Osteocyte (in vitro differentiated cells): ENCODE results near the gene SLC43A3. TPM values are rescaled to one million over a fixed set of nuclear protein-coding genes. Genes with fewer than 3 reads are reported as not detected.

Source experiments
- DNase-seq: peaks from one replicate; pipeline ENCODE4 v3.0.0; 2021; ENCODE audit warnings: mixed read lengths; ENCODE audit not compliant: unreplicated experiment; ENCODE audit errors: extremely low spot score
- H3K27ac Mint-ChIP-seq: one replicate; pipeline ENCODE4 v1.8.0; 2021; ENCODE audit warnings: mild to moderate bottlenecking, mixed read lengths; ENCODE audit not compliant: unreplicated experiment
- H3K27me3 Mint-ChIP-seq: one replicate; pipeline ENCODE4 v1.8.0; 2021; ENCODE audit warnings: mixed read lengths; ENCODE audit not compliant: unreplicated experiment
- H3K36me3 Mint-ChIP-seq: one replicate; pipeline ENCODE4 v1.8.0; 2021; ENCODE audit warnings: mixed read lengths; ENCODE audit not compliant: unreplicated experiment
- H3K4me1 Mint-ChIP-seq: one replicate; pipeline ENCODE4 v1.8.0; 2021; ENCODE audit warnings: mixed read lengths; ENCODE audit not compliant: unreplicated experiment
- H3K4me3 Mint-ChIP-seq: one replicate; pipeline ENCODE4 v1.8.0; 2021; ENCODE audit warnings: mild to moderate bottlenecking, moderate library complexity, mixed read lengths; ENCODE audit not compliant: unreplicated experiment
- H3K9me3 Mint-ChIP-seq: one replicate; pipeline ENCODE4 v1.8.0; 2021; ENCODE audit warnings: mixed read lengths; ENCODE audit not compliant: unreplicated experiment
- CTCF ChIP-seq: fragments of 200-600 bp; sonication (generic); IDR thresholded peaks from 2 replicates; pipeline ENCODE4 v1.5.0; 2021; ENCODE audit warnings: antibody characterized with exemption, mild to moderate bottlenecking, moderate library complexity
- total RNA-seq: library from RNA; stranded (reverse); gene quantifications from 2 replicates; pipeline ENCODE4 v1.2.1, GENCODE V29; 2021

The SLC43A3 gene
- total RNA-seq, 1 donor from 2014 or later: 14.9 TPM

- no peak for TF ChIP-seq CTCF
- Mint-ChIP-seq H3K9me3 (no peaks in the 10 kb centered on the region), H3K27me3 (no peaks in the 10 kb centered on the region), H3K4me1 (no peaks in the 10 kb centered on the region), H3K36me3 (peaks cover 18% of the 10 kb centered on the region), H3K27ac (no peak overlapping the region), H3K4me3 (no peak overlapping the region)
- no peak for DNase-seq
Measured at GRCh38 chr11:57409321-57410100, 17.4 kb downstream of the SLC43A3 start.

GRCh38 chr11:57408771-57409170, 18.1 kb downstream of the SLC43A3 start:
- Mint-ChIP-seq H3K4me1 (no peaks in the 10 kb centered on the region), H3K9me3 (no peaks in the 10 kb centered on the region), H3K27me3 (no peaks in the 10 kb centered on the region), H3K27ac (no peak overlapping the region), H3K4me3 (no peak overlapping the region), H3K36me3 (peaks cover 15% of the 10 kb centered on the region)
- no peak for DNase-seq
- TF ChIP-seq CTCF: no peak

- no peak for TF ChIP-seq CTCF
- H3K4me3 Mint-ChIP-seq: no peak overlapping the region
- H3K27me3 Mint-ChIP-seq: peaks cover 2% of the 10 kb centered on the region
- peaks cover 8% of the 10 kb centered on the region for H3K36me3 Mint-ChIP-seq
- H3K4me1 Mint-ChIP-seq: no peaks in the 10 kb centered on the region
- H3K27ac Mint-ChIP-seq: no peak overlapping the region
- no peaks in the 10 kb centered on the region for H3K9me3 Mint-ChIP-seq
- no peak for DNase-seq
Measured at GRCh38 chr11:57407941-57408475, 18.9 kb downstream of the SLC43A3 start.

GRCh38 chr11:57407010-57407920, 19.7 kb downstream of the SLC43A3 start:
- Mint-ChIP-seq H3K4me1 (no peaks in the 10 kb centered on the region), H3K4me3 (no peak overlapping the region), H3K9me3 (no peaks in the 10 kb centered on the region), H3K27ac (no peak overlapping the region), H3K36me3 (peaks cover 5% of the 10 kb centered on the region), H3K27me3 (peaks cover 6% of the 10 kb centered on the region)
- no peak for DNase-seq
- TF ChIP-seq CTCF: no peak
